ENCODE data around the gene CLK4.
"Not testable (repeated sequence)": the region's sequence is repeated elsewhere in the genome, so short reads cannot be mapped to it uniquely, and the experiment has no call there.

The CLK4 gene

DNA sequence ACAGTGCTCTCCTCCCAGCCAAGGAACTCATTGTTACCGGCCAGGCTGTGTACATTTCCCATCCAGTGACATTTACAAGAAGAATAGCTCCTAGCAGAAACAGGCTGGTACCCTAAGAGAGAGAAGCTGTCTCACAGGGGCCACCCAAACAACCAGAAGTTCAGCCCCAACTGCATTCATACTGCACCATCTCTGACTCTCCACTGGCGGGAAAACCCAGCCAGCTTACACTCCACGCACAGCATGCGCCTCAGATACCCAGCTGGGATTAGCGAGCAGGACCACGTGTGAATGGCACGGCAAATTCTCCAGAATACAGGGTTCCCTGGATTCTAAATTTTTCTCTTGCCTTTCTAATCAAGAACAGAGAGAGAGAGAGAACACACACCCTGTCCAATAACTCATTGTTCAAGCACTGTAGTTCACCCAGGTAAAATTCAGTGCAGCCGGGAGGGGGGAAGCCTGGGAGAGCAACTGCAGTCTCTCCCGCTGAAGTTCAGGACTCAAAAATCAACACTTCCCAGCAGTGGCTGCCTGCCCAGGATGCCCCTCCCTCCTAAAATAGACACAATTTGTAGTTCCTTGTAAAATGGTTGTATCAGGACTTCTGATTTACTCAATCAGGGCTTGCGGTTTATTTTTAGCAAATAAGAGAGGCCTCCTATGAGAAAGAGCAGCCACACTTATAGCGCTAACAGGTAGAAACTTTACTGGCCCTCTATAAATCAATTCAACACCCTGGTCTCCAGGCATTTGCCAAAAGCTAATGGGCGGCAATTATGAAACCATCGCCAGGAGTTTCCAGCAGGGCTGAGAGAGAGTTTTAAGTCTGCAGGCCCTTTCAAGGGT lies 38.9 kb downstream of the CLK4 start:
- in situ Hi-C loops (cut with MboI; ENCODE audit: low sequenced_read_pairs), result no loop called here

DNA sequence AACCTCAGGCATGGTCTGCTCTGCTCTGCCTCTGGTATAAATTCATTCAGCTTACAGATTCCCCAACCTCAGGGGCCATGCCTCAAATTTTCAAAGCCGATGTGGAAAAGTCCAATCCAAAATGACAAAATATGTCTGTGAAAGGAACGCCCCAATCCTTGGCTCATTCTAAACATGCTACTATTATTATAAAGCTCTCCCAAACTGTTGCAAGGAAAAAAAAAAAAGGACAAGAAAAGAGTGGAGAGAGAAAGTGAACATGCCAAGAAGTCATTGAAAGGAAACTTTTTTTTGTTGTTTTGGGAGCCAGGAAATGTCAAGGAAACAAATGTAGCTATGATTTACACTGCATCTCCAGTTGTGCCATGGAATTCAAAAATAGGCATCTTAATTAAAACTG lies 40.5 kb downstream of the CLK4 start:
- in situ Hi-C loops (cut with MboI; ENCODE audit: low sequenced_read_pairs), result no loop called here

DNA sequence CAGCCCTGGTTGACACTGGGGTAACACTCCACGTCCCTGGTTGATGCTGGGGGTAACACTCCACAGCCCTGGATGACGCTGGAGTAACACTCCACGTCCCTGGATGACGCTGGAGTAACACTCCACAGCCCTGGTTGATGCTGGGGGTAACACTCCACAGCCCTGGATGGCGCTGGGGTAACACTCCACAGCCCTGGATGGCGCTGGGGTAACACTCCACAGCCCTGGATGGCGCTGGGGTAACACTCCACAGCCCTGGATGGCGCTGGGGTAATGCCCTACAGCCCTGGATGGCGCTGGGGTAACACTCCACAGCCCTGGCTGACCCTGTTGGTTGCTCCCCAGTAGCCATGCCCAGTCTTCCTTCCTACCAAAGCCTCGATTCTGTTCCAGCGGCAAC lies 41.4 kb downstream of the CLK4 start:
- in situ Hi-C loops (cut with MboI; ENCODE audit: low sequenced_read_pairs), result not testable (repeated sequence)

GRCh38 chr5:178583279-178583678 lies 43.6 kb downstream of the CLK4 start:
- in situ Hi-C loops (cut with MboI; ENCODE audit: low sequenced_read_pairs), result no loop called here

- in situ Hi-C loops (cut with MboI; ENCODE audit: low sequenced_read_pairs), result no loop called here
These were observed 44.6 kb downstream of the CLK4 start for GRCh38 chr5:178582291-178582690.

- in situ Hi-C loops (cut with MboI; ENCODE audit: low sequenced_read_pairs), result no loop called here
These were observed 45.2 kb downstream of the CLK4 start for GRCh38 chr5:178581621-178582020.

- in situ Hi-C loops (cut with MboI; ENCODE audit: low sequenced_read_pairs), result no loop called here
These were observed 46.4 kb downstream of the CLK4 start for GRCh38 chr5:178580271-178580955.

GRCh38 chr5:178577944-178578343 lies 48.9 kb downstream of the CLK4 start:
- in situ Hi-C loops (cut with MboI; ENCODE audit: low sequenced_read_pairs), result no loop called here

GRCh38 chr5:178577376-178577839 lies 49.4 kb downstream of the CLK4 start:
- in situ Hi-C loops (cut with MboI; ENCODE audit: low sequenced_read_pairs), result no loop called here

GRCh38 chr5:178576591-178577351 lies 50.1 kb downstream of the CLK4 start:
- in situ Hi-C loops (cut with MboI; ENCODE audit: low sequenced_read_pairs), result no loop called here

DNA sequence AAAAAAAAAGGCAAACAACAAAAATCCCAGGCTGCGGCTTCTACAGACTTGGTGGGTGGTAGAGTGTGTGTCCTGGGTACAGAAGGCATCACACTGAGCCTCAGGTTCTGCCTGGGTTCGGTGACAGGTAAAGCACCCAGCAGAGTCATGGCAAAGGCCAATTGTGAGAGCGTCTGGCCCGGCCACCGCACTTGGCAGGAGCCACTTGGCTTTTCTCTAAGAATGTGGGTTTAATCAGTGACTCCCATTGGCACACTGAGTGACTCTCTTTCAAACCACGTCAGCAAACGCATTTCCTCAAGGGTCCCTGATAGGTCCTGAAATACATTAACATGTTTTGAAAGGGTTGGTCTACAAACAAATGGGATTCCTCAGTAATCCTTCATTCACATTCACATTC lies 53.6 kb downstream of the CLK4 start:
- in situ Hi-C loops (cut with MboI; ENCODE audit: low sequenced_read_pairs), result loop anchor here (25.0 kb wide), 1 partner anchor 286 kb away; no protein-coding TSS in a partner anchor

GRCh38 chr5:178572617-178573016 lies 54.2 kb downstream of the CLK4 start:
- in situ Hi-C loops (cut with MboI; ENCODE audit: low sequenced_read_pairs), result loop anchor here (25.0 kb wide), 1 partner anchor 285 kb away; no protein-coding TSS in a partner anchor

GRCh38 chr5:178569485-178569884 lies 57.4 kb downstream of the CLK4 start:
- in situ Hi-C loops (cut with MboI; ENCODE audit: low sequenced_read_pairs), result loop anchor here (25.0 kb wide), 1 partner anchor 282 kb away; no protein-coding TSS in a partner anchor

GRCh38 chr5:178564811-178565550 lies 61.9 kb downstream of the CLK4 start:
- in situ Hi-C loops (cut with MboI; ENCODE audit: low sequenced_read_pairs), result loop anchor here (25.0 kb wide), 1 partner anchor 278 kb away; no protein-coding TSS in a partner anchor

GRCh38 chr5:178564397-178564796 lies 62.5 kb downstream of the CLK4 start:
- in situ Hi-C loops (cut with MboI; ENCODE audit: low sequenced_read_pairs), result loop anchor here (25.0 kb wide), 1 partner anchor 277 kb away; no protein-coding TSS in a partner anchor

DNA sequence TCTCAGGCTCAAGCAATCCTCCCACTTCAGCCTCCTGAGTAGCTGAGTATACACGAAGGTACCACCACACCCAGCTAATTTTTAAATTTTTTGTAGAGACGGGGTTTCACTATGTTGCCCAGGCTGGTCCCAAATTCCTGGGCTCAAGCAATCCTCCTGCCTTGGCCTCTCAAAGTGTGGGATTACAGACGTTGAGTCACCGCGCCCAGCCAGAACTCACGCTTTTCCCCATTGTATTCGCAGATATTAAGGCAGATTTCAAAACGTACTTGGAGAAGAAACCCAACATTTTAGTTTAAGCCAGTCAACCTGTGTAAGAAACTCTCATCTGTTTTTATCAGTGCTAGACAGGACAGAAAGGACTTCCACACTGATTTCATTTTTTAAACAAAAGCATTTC lies 63.2 kb downstream of the CLK4 start:
- in situ Hi-C loops (cut with MboI; ENCODE audit: low sequenced_read_pairs), result loop anchor here (25.0 kb wide), 1 partner anchor 276 kb away; no protein-coding TSS in a partner anchor

DNA sequence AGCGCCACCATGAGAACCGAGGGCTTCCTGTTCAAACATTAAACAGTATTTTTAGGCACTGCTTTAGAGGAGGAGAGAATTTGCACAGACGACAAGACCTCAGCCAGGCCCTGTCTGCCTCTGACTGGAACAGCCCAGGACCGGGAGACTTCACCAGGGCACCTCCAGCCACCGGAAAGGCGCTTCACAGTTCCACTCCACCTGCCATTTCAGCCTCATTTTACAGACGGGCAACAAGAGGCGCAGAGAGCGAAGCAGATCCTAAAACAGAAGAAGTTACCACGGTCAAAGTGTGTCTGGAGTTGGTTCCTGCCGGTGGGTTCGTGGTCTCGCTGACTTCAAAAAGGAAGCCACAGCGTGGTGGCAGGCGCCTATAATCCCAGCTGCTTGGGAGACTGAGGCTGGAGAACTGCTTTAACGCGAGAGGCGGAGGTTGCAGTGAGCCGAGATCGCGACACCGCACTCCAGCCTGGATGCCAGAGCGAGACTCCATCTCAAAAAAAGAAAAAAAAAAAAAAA lies 65.0 kb downstream of the CLK4 start:
- in situ Hi-C loops (cut with MboI; ENCODE audit: low sequenced_read_pairs), result loop anchor here (25.0 kb wide), 1 partner anchor 275 kb away; no protein-coding TSS in a partner anchor

DNA sequence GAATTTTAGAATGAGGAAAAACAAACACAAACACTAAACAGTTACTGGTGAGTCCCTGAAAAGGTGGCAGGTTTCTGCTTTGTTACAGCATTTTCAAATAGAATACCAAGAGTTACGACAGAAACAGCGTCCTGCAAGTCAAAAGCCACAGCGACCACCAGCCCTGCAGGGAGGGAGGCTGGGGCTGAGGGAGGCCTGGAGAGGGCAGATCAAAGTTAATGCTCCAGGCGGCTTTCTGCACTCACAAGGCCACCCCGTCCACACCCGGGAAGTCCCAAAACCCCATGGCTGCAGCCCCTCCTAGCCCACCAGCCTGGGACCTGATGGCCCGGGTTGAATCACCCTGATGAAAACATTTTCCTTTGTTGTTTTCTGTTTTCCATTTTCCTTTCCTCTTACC lies 65.9 kb downstream of the CLK4 start:
- in situ Hi-C loops (cut with MboI; ENCODE audit: low sequenced_read_pairs), result loop anchor here (25.0 kb wide), 1 partner anchor 274 kb away; no protein-coding TSS in a partner anchor

- in situ Hi-C loops (cut with MboI; ENCODE audit: low sequenced_read_pairs), result loop anchor here (25.0 kb wide), 1 partner anchor 270 kb away; no protein-coding TSS in a partner anchor
These were observed 69.4 kb downstream of the CLK4 start for GRCh38 chr5:178557416-178557815.

DNA sequence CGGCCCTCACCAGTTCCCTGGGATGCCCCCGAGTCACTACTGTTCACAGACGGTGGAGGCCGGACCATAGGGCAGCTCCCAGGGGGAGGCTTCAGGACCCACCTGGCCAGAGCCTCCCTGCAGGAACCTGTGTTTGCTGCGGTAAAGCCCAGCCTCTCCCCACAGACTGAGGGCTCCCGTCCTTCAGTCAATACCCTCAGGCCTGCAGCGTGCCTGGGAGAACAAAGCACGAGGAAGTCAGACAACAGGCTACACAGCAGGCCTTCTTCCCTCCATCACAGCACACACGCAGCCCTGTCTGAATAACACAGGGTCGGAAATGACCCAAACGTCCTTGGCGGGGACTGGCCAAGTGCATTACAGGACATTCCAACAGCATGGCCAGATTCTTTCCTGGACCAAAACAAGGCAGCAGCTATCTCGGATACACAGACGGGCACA lies 71.1 kb downstream of the CLK4 start:
- in situ Hi-C loops (cut with MboI; ENCODE audit: low sequenced_read_pairs), result loop anchor here (25.0 kb wide), 1 partner anchor 268 kb away; no protein-coding TSS in a partner anchor
